Panc1 (cell line): Measurements from ENCODE around the gene PLD1. TPM values are rescaled to one million over a fixed set of nuclear protein-coding genes. Genes with fewer than 3 reads are reported as not detected.

Experiments
- ATAC-seq: fragments of 200-7000 bp; cut with Tn5 transposase; 2 replicates; pipeline ENCODE4 v1.9.1; 2020; ENCODE audit warnings: mild to moderate bottlenecking, moderate library complexity
- BruUV-seq: library from RNA; stranded (reverse); fragments of 400-500 nt; replicated peaks from 2 replicates; lab custom pipeline; 2021; lab: Mats Ljungman, UMichigan
- CTCF ChIA-PET: fragments of 300-600 bp; sonication (Branson Sonifier 250); formaldehyde crosslinking; loops from one replicate; lab custom pipeline; 2022; ENCODE audit warnings: antibody characterized with exemption; lab: Charles Lee
- POLR2A ChIA-PET: fragments of 300-600 bp; sonication (Branson Sonifier 250); formaldehyde crosslinking; loops from one replicate; lab custom pipeline; 2022; ENCODE audit warnings: antibody characterized with exemption; lab: Charles Lee
- DNase-seq: peaks from one replicate; pipeline ENCODE4 v3.0.0-alpha.2; 2010; ENCODE audit warnings: low read depth, low spot score
- H3K27ac ChIP-seq: 2 replicates; pipeline ENCODE4 v1.5.1; 2011; ENCODE audit warnings: mild to moderate bottlenecking, low read length, inconsistent platforms
- H3K27me3 ChIP-seq: fragments of 200-500 bp; sonication (Bioruptor generic); 2 replicates; pipeline ENCODE4 v1.6.0; 2014; ENCODE audit warnings: low read length, inconsistent platforms; ENCODE audit not compliant: control insufficient read depth, insufficient read depth
- H3K36me3 ChIP-seq: fragments of 200-500 bp; sonication (Bioruptor generic); 2 replicates; pipeline ENCODE4 v1.5.1; 2014; ENCODE audit warnings: inconsistent platforms, mild to moderate bottlenecking, low read length, moderate library complexity; ENCODE audit not compliant: control insufficient read depth, insufficient read depth
- H3K4me1 ChIP-seq: 2 replicates; pipeline ENCODE4 v1.5.1; 2011; ENCODE audit warnings: inconsistent platforms, mild to moderate bottlenecking, low read length, moderate library complexity; ENCODE audit not compliant: control insufficient read depth, insufficient read depth
- H3K4me3 ChIP-seq, 2 experiments: 2 replicates each; pipeline ENCODE4 v1.5.1; 2011 to 2012; ENCODE audit warnings: low read depth in 2 of 2, low read length in 2 of 2, mild to moderate bottlenecking in 2 of 2, inconsistent platforms in 1 of 2, moderate library complexity in 1 of 2
- H3K9me3 ChIP-seq: fragments of 200-500 bp; sonication (Bioruptor generic); 2 replicates; pipeline ENCODE4 v1.5.1; 2014; ENCODE audit warnings: low read depth, mild to moderate bottlenecking, inconsistent platforms, low read length, moderate library complexity; ENCODE audit not compliant: control insufficient read depth, insufficient read depth
- POLR2AphosphoS5 ChIP-seq: IDR thresholded peaks from 2 replicates; pipeline ENCODE4 v1.6.1; 2012; ENCODE audit warnings: mild to moderate bottlenecking, low read depth, low read length, moderate library complexity
- SIN3A ChIP-seq: IDR thresholded peaks from 2 replicates; pipeline ENCODE4 v1.6.1; 2012; ENCODE audit warnings: low read depth, mild to moderate bottlenecking, low read length, moderate library complexity, borderline replicate concordance; ENCODE audit not compliant: insufficient read depth
- TCF7L2 ChIP-seq: IDR thresholded peaks from 2 replicates; pipeline ENCODE4 v1.6.1; 2011; ENCODE audit warnings: mild to moderate bottlenecking, low read depth, low read length, inconsistent platforms
- in situ Hi-C: cut with HindIII; loops from 2 replicates; pipeline ENCODE4 v1.10.0; 2016; ENCODE audit warnings: low sequenced_read_pairs, low pct_unique_long_range_greater_than_20kb
- intact Hi-C: fragments of 100-400 bp; cut with micrococcal nuclease; formaldehyde crosslinking; loops from one replicate; pipeline ENCODE4 v1.10.0; 2022; ENCODE audit not compliant: unreplicated experiment
- total RNA-seq: library from RNA; stranded (reverse); gene quantifications from one replicate; pipeline ENCODE4 v1.2.1, GENCODE V29; 2021; ENCODE audit not compliant: unreplicated experiment
- TF ChIP-seq, protein P1 (sequence below), 2 experiments: IDR thresholded peaks; 2 replicates each; pipeline ENCODE4 v1.6.1; 2011 to 2012; ENCODE audit warnings: low read depth in 2 of 2, control low read depth in 1 of 2, low read length in 1 of 2, mild to moderate bottlenecking in 1 of 2, moderate library complexity in 1 of 2; ENCODE audit not compliant: insufficient read depth in 1 of 2
- TF ChIP-seq, protein P2 (sequence below): fragments of 450-650 bp; IDR thresholded peaks from 2 replicates; pipeline ENCODE4 v1.5.1; 2017; ENCODE audit warnings: mild to moderate bottlenecking

The PLD1 gene
- total RNA-seq, 1 experiment from 2014 or later: 20.6 TPM

DNA sequence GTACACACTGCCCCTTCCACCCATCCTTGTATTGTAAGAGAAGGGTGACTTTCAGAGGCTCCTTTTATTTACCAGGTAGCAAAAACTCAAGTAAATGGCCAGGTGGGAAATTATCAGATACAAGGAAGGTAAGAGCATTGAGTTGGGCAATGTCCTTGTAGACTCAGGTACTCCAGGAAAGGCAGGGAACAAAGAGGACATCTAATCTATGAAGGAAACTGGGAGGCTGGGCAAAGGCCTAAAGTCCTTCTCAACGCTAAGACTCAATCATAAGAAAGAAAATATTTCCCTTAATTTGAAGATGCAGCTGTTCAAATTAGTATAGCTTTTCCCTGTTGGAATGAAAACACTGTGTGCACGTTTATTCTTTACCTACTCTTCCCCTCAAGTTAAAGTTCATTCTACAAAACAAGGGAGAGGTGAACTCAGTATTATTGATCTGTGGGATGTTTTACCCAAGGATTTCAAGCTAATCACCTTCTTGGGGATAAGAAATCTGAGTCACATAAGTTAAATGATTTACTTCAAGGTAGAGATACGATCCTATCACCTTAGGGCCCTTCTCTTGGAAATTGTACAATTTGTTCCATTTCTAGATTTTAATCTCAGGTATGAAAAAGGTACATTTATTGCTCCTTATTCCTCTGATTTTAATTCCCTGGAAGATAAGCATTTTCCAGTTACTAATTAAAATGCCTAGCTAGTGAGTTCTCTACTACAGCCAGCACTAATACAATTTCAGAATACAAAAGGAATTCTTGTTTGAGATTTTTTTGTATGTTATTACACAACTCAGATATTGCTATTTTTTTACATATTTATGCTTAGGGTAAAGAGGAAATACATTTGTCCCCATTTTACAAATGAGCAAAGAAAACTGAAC lies 80.6 kb downstream of the PLD1 start:
- no peak for ATAC-seq
- intact Hi-C loops (no loop called here), in situ Hi-C loops (no loop called here)
- no peaks in the 10 kb centered on the region for H3K9me3 ChIP-seq
- ChIA-PET CTCF (no interaction called here), POLR2A (interaction anchor here (0.6 kb wide), 1 partner anchor 58 kb away, joined by 13 read pairs; no protein-coding TSS in a partner anchor)
- no peak overlapping the region for H3K27ac ChIP-seq
- DNase-seq: no peak
- TF ChIP-seq SIN3A: no peak
- TF ChIP-seq, protein P1, sequence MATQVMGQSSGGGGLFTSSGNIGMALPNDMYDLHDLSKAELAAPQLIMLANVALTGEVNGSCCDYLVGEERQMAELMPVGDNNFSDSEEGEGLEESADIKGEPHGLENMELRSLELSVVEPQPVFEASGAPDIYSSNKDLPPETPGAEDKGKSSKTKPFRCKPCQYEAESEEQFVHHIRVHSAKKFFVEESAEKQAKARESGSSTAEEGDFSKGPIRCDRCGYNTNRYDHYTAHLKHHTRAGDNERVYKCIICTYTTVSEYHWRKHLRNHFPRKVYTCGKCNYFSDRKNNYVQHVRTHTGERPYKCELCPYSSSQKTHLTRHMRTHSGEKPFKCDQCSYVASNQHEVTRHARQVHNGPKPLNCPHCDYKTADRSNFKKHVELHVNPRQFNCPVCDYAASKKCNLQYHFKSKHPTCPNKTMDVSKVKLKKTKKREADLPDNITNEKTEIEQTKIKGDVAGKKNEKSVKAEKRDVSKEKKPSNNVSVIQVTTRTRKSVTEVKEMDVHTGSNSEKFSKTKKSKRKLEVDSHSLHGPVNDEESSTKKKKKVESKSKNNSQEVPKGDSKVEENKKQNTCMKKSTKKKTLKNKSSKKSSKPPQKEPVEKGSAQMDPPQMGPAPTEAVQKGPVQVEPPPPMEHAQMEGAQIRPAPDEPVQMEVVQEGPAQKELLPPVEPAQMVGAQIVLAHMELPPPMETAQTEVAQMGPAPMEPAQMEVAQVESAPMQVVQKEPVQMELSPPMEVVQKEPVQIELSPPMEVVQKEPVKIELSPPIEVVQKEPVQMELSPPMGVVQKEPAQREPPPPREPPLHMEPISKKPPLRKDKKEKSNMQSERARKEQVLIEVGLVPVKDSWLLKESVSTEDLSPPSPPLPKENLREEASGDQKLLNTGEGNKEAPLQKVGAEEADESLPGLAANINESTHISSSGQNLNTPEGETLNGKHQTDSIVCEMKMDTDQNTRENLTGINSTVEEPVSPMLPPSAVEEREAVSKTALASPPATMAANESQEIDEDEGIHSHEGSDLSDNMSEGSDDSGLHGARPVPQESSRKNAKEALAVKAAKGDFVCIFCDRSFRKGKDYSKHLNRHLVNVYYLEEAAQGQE (IDR thresholded peaks at IDR 0.05; ENCODE audit: insufficient read depth in 1 of 2, low read depth in 2 of 2, low read length in 1 of 2): no peak
- no peak for TF ChIP-seq TCF7L2
- no peak for TF ChIP-seq POLR2AphosphoS5
- TF ChIP-seq, protein P2, sequence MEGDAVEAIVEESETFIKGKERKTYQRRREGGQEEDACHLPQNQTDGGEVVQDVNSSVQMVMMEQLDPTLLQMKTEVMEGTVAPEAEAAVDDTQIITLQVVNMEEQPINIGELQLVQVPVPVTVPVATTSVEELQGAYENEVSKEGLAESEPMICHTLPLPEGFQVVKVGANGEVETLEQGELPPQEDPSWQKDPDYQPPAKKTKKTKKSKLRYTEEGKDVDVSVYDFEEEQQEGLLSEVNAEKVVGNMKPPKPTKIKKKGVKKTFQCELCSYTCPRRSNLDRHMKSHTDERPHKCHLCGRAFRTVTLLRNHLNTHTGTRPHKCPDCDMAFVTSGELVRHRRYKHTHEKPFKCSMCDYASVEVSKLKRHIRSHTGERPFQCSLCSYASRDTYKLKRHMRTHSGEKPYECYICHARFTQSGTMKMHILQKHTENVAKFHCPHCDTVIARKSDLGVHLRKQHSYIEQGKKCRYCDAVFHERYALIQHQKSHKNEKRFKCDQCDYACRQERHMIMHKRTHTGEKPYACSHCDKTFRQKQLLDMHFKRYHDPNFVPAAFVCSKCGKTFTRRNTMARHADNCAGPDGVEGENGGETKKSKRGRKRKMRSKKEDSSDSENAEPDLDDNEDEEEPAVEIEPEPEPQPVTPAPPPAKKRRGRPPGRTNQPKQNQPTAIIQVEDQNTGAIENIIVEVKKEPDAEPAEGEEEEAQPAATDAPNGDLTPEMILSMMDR: no peak
- H3K4me3 ChIP-seq: no peak overlapping the region
- no peaks in the 10 kb centered on the region for H3K36me3 ChIP-seq
- BruUV-seq: no TSS peak
- no peaks in the 10 kb centered on the region for H3K27me3 ChIP-seq
- no peaks in the 10 kb centered on the region for H3K4me1 ChIP-seq

DNA sequence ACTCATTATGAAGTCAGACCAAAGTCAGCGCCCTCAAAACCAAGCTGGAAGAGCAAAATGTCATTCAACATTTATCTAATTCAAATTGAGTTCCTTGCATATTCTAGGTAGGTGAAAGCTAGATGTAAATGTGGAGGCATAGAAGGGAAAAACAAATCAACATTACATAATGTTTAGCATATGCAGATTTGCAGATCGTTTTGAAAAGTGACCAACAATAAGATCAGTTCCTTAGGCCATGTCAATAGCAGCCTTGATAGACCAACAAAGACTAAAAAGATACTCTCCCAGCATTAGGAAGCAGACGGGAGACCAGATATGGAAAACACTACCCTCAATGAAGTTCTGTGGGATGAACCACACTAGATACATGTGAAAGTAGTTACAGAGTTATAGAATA lies 83.0 kb downstream of the PLD1 start:
- H3K9me3 ChIP-seq: no peaks in the 10 kb centered on the region
- H3K27ac ChIP-seq: no peak overlapping the region
- CTCF ChIA-PET: no interaction called here
- H3K36me3 ChIP-seq: 0 out of 2 replicates have a peak, but pooled peaks cover 2% of the 10 kb centered on the region
- BruUV-seq: no TSS peak
- DNase-seq: no peak
- no peak for ATAC-seq
- H3K27me3 ChIP-seq: no peaks in the 10 kb centered on the region
- H3K4me3 ChIP-seq: no peak overlapping the region
- in situ Hi-C loops (no loop called here), intact Hi-C loops (no loop called here)
- H3K4me1 ChIP-seq: no peaks in the 10 kb centered on the region
- no peak for TF ChIP-seq TCF7L2
- TF ChIP-seq, protein P1 (IDR thresholded peaks at IDR 0.05; ENCODE audit: insufficient read depth in 1 of 2, low read depth in 2 of 2, low read length in 1 of 2): no peak
- TF ChIP-seq, protein P2: no peak
- no peak for TF ChIP-seq POLR2AphosphoS5
- no peak for TF ChIP-seq SIN3A
- POLR2A ChIA-PET: no interaction called here
